HEK293T (cell line): ENCODE data around the gene NPPA.

Experiments
- ELF4 ChIP-seq: fragments of 450-650 bp; IDR thresholded peaks from 2 replicates; pipeline ENCODE4 v1.6.1; 2017; ENCODE audit warnings: antibody characterized with exemption
- FOXM1 ChIP-seq: fragments of 450-650 bp; IDR thresholded peaks from 2 replicates; pipeline ENCODE4 v1.6.1; 2017; ENCODE audit warnings: mild to moderate bottlenecking, borderline replicate concordance
- SP1 ChIP-seq: fragments of 450-650 bp; IDR thresholded peaks from 2 replicates; pipeline ENCODE4 v1.6.1; 2017

DNA sequence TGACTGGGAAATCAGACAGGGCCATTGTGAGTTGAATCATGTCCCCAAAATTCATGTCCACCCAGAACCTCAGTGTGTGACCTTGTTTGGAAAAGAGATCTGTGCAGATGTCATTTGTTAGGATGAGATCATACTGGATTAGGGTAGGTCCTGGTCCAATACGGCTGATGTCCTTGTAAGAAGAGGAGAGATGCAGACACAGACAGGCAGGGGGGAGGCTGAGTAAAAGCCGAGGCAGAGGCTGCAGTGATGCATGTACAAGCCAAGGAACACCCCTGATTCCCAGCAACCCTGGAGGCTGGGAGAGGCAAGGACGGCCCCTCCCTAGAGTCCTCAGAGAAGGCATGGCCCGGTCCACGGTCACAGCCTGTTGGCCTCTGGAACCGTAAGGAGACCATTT lies 27.0 kb upstream of the NPPA start:
- TF ChIP-seq SP1 (no peak), FOXM1 (no peak), ELF4 (no peak)
